ENCODE measurements around the gene GPATCH8.
"Not testable (repeated sequence)": the region's sequence is repeated elsewhere in the genome, so short reads cannot be mapped to it uniquely, and the experiment has no call there.

GPATCH8 gene

DNA sequence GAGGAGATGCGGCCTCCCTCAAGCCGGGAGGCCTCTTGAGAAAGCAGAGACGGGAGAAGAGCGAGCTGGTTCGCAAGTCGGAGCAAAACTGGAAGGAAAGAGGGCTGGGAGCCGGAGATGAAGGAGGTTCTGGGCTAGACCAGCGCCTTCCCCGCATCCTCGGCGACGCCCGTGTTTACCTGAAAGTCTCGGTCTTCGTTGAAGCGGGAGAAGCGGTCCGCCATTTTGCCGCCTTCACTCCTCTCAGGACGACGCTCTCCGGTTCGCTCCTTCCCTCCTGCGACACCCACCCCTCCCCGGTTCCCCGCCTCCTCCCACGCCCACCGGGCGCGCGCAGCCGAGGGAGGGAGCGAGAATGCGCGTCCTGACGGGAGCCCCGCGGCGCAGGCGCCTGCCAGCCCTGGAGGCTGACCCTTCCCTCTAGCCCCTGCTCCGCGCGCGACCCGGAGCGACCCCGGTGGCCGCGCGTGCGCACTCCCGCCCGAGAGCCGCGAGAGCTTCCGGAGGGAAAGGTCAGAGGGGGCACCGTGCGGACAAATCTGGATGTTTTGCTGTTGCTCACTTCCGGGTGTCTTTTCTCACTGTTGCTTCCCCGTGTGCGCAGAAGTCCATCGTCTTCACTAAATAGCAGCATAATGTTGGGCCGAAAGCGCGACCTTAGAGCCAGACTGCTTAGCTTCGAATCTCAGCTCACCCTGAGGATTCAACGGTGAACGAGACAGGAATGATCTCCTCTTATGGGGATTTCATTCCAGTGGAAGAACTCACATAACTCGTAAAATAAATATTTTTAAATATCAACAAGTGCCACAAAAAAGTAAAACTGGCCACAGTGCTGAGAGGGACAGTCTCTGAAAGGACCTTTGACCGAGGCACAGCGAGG, at the start of gene GPATCH8:
GPATCH8 (minus strand) TSS at position 260 of the 883 bp plus-strand sequence; CDS start at position 224, 36 bp downstream.
- peak; percentile 98 for DNase-seq (ENCODE audit: low spot score)

- no peak for DNase-seq (ENCODE audit: low spot score)
These were observed 49.2 kb upstream of the GPATCH8 start for GRCh38 chr17:44552361-44552760.

DNA sequence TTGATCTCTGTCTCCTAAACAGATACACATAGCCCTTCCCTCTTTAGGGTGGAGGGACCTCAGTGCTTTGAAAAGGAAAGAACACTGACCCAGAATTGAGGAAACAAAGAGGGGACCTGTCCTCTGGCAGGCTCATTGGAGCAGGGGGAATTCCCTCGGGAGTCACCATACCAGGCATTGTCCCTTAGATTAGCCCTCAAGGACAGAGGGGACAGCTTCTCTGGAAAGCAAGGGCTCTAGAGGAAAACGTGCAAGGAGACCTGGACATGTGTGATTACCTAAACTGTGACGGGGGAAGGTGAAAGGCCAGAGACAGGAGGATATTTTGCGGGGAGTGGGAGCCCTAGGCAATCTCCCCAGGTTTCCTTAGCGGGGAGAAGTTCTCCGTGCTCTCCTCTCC, 46.5 kb upstream of the GPATCH8 start:
- no peak for DNase-seq (ENCODE audit: low spot score)

- no peak for DNase-seq (ENCODE audit: low spot score)
These were observed 45.4 kb upstream of the GPATCH8 start for GRCh38 chr17:44548376-44549230.

DNA sequence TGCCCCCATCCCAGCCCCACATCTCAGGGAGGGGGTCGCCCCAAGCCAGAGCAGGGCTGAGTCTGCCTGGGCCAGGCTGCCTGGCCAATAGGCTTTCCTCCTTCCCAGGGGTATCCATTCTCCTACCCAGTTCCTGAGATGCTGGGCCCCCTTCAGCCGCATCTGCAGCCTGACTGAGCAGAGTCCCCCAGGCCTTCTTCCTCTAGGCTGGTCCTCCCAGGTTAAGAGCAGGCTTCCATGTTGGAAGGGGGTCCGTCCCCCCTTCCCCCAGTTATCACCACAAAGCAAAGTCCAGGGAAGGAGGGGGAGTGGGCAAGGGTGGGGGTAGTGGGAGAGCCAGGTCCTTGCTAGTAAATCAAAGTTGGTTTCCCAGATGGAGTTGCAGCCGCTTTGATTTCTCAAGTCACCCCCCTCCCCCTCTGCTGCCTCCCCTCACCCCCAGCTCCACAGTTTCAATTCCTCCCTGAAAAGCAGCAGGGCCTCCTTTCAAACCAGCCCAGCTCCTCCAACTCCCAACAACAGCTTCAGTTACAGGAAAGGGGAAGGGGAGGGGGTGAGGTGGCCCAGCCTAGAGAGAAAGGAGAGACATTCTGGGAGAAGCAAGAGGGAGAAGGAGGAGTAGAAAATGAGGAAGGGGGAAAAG, 44.5 kb upstream of the GPATCH8 start:
- DNase-seq (ENCODE audit: low spot score), result no peak

- DNase-seq (ENCODE audit: low spot score), result no peak
These were observed 43.7 kb upstream of the GPATCH8 start for GRCh38 chr17:44546671-44547606.

- no peak for DNase-seq (ENCODE audit: low spot score)
These were observed 40.8 kb upstream of the GPATCH8 start for GRCh38 chr17:44543905-44544523.

- DNase-seq (ENCODE audit: low spot score), result no peak
These were observed 40.2 kb upstream of the GPATCH8 start for GRCh38 chr17:44543213-44543904.

- DNase-seq (ENCODE audit: low spot score), result no peak
These were observed 38.8 kb upstream of the GPATCH8 start for GRCh38 chr17:44541884-44542581.

- no peak for DNase-seq (ENCODE audit: low spot score)
These were observed 37.3 kb upstream of the GPATCH8 start for GRCh38 chr17:44540246-44541084.

GRCh38 chr17:44539673-44540072, 36.5 kb upstream of the GPATCH8 start:
- DNase-seq (ENCODE audit: low spot score), result no peak

DNA sequence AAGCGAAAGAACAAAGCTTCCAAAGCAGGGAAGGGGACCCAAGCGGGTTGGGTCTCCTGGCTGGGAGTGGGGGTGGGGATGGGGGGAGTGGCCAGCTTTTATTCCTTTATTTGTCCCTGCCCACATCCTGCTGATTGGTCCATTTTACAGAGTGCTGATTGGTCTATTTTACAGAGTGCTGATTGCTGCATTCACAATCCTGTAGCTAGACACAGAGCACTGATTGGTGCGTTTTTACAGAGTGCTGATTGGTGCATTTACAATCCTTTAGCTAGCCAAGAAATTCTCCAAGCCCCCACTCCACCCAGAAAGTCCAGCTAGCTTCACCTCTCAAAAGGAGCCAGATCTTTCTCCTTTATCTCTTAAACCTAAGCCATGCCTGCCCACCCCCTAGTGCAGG, 34.7 kb upstream of the GPATCH8 start:
- DNase-seq (ENCODE audit: low spot score), result not testable (repeated sequence)

GRCh38 chr17:44536090-44536953, 33.1 kb upstream of the GPATCH8 start:
- DNase-seq (ENCODE audit: low spot score), result no peak

GRCh38 chr17:44533533-44534246, 30.5 kb upstream of the GPATCH8 start:
- peak; percentile 89 for DNase-seq (ENCODE audit: low spot score)

- no peak for DNase-seq (ENCODE audit: low spot score)
These were observed 27.8 kb upstream of the GPATCH8 start for GRCh38 chr17:44530896-44531418.

GRCh38 chr17:44529864-44530263, 26.7 kb upstream of the GPATCH8 start:
- no peak for DNase-seq (ENCODE audit: low spot score)

DNA sequence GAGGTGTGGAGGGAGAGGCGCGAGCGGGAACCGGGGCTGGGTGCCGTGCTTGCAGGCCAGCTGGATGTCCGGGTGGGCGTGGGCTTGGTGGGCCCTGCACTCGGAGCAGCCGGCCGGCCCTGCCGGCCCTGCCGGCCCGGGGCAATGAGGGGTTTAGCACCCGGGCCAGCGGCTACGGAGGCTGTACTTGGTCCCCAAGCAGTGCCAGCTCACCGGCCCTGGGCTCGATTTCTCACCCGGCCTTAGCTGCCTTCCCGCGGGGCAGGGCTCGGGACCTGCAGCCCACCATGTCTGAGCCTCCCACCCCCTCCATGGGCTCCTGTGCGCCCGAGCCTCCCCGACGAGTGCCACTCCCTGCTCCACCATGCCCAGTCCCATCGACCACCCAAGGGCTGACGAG, 24.7 kb upstream of the GPATCH8 start:
- DNase-seq (ENCODE audit: low spot score), result no peak

Data from germinal center (tissue), 1 donor.